Upper lobe of right lung (tissue), 1 donor: ENCODE results near the gene LBX2. TPM values are rescaled to one million over a fixed set of nuclear protein-coding genes. Genes with fewer than 3 reads are reported as not detected.
A peak's percentile ranks its signal among the peaks of the same experiment; 100 is the strongest.

Experiments
- ATAC-seq: fragments of 200-7000 bp; cut with Tn5 transposase; one replicate; pipeline ENCODE4 v1.9.1; 2020; ENCODE audit warnings: mild to moderate bottlenecking, moderate library complexity
- DNase-seq: peaks from one replicate; pipeline ENCODE4 v3.0.0-alpha.2; 2020
- H3K27ac ChIP-seq: fragments of 200-600 bp; one replicate; pipeline ENCODE4 v1.8.0; 2022
- H3K27me3 ChIP-seq: fragments of 200-600 bp; one replicate; pipeline ENCODE4 v1.8.0; 2022; ENCODE audit warnings: mild to moderate bottlenecking
- H3K36me3 ChIP-seq: fragments of 200-600 bp; one replicate; pipeline ENCODE4 v1.8.0; 2022
- H3K4me1 ChIP-seq: fragments of 200-600 bp; one replicate; pipeline ENCODE4 v1.8.0; 2022
- H3K4me3 ChIP-seq: fragments of 200-600 bp; one replicate; pipeline ENCODE4 v1.8.0; 2022; ENCODE audit warnings: mild to moderate bottlenecking
- H3K9me3 ChIP-seq: fragments of 200-600 bp; one replicate; pipeline ENCODE4 v1.8.0; 2022
- intact Hi-C: fragments of 100-400 bp; cut with DNase I; formaldehyde crosslinking; loops from one replicate; pipeline ENCODE4 v1.11.0; 2022
- total RNA-seq: library from RNA; stranded (reverse); fragmentation: NEBNext Ultra II Directional; extraction: Animal tissue kit (Norgen Biotek cat#: 25700); gene quantifications from one replicate; pipeline ENCODE4 v1.2.1, GENCODE V29; 2021
- TF ChIP-seq, protein P1 (sequence below): fragments of 200-600 bp; IDR thresholded peaks from one replicate; pipeline ENCODE4 v1.8.0; 2022; ENCODE audit warnings: antibody characterized with exemption
- donor health status: DM: no; HTN: yes; CAD: no; lungs with severe emphysema.

Gene LBX2
- total RNA-seq, 1 donor from 2014 or later: 1.8 TPM

- Histone ChIP-seq H3K36me3 (no peaks in the 10 kb centered on the region), H3K27ac (no peak overlapping the region), H3K4me3 (no peak overlapping the region), H3K4me1 (peaks cover 22% of the 10 kb centered on the region), H3K27me3 (peaks cover 60% of the 10 kb centered on the region), H3K9me3 (no peaks in the 10 kb centered on the region)
- ATAC-seq (no peak), DNase-seq (no peak)
- TF ChIP-seq, protein P1, sequence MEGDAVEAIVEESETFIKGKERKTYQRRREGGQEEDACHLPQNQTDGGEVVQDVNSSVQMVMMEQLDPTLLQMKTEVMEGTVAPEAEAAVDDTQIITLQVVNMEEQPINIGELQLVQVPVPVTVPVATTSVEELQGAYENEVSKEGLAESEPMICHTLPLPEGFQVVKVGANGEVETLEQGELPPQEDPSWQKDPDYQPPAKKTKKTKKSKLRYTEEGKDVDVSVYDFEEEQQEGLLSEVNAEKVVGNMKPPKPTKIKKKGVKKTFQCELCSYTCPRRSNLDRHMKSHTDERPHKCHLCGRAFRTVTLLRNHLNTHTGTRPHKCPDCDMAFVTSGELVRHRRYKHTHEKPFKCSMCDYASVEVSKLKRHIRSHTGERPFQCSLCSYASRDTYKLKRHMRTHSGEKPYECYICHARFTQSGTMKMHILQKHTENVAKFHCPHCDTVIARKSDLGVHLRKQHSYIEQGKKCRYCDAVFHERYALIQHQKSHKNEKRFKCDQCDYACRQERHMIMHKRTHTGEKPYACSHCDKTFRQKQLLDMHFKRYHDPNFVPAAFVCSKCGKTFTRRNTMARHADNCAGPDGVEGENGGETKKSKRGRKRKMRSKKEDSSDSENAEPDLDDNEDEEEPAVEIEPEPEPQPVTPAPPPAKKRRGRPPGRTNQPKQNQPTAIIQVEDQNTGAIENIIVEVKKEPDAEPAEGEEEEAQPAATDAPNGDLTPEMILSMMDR: no peak
- intact Hi-C loops: no loop called here
Measured at GRCh38 chr2:74511104-74511989, 11.9 kb upstream of the LBX2 start.

DNA sequence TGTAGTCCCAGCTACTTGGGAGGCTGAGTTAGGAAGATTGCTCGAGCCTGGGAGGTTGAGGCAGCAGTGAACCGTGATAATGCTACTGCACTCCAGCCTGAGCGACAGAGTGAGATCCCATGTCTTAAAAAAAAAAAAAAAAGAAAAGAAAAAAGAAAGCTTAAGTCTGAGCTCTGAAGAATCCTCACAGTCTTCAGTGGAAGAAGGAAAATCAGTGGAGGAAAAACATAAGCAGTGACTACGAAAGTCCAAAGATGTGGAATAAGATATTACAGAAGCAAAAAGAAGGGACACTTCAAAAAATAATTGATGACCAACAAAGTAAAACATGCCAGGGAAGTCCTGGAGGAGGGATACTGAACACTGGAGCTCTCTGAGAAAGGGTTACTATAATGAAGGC lies 10.9 kb upstream of the LBX2 start:
- ATAC-seq (no peak), DNase-seq (no peak)
- Histone ChIP-seq H3K9me3 (no peaks in the 10 kb centered on the region), H3K4me1 (peaks cover 22% of the 10 kb centered on the region), H3K27ac (no peak overlapping the region), H3K4me3 (no peak overlapping the region), H3K27me3 (peaks cover 49% of the 10 kb centered on the region), H3K36me3 (peaks cover 9% of the 10 kb centered on the region)
- TF ChIP-seq, protein P1: no peak
- intact Hi-C loops: no loop called here

- intact Hi-C loops: no loop called here
- Histone ChIP-seq H3K36me3 (peaks cover 14% of the 10 kb centered on the region), H3K27me3 (peaks cover 27% of the 10 kb centered on the region), H3K4me1 (peaks cover 32% of the 10 kb centered on the region), H3K27ac (peak overlapping the region; percentile 99), H3K9me3 (no peaks in the 10 kb centered on the region), H3K4me3 (peak overlapping the region; percentile 84)
- DNase-seq (peak; percentile 69), ATAC-seq (peak; percentile 1)
- TF ChIP-seq, protein P1: no peak
Measured at GRCh38 chr2:74507926-74508520, 8.6 kb upstream of the LBX2 start.

GRCh38 chr2:74507145-74507925 lies 7.9 kb upstream of the LBX2 start, which contains the start of gene PCGF1:
Gene PCGF1, minus strand, starts transcription at chr2:74507695. Its CDS starts 27 bp downstream, at chr2:74507668.
- Histone ChIP-seq H3K27me3 (peaks cover 20% of the 10 kb centered on the region), H3K4me3 (peak within 1 kb of the TSS; percentile 84), H3K36me3 (peaks cover 14% of the 10 kb centered on the region), H3K9me3 (no peaks in the 10 kb centered on the region), H3K4me1 (peaks cover 35% of the 10 kb centered on the region), H3K27ac (peak within 1 kb of the TSS; percentile 99)
- DNase-seq: peak; percentile 100
- intact Hi-C loops: no loop called here
- TF ChIP-seq, protein P1: peak; percentile 40
- ATAC-seq: peak; percentile 93

DNA sequence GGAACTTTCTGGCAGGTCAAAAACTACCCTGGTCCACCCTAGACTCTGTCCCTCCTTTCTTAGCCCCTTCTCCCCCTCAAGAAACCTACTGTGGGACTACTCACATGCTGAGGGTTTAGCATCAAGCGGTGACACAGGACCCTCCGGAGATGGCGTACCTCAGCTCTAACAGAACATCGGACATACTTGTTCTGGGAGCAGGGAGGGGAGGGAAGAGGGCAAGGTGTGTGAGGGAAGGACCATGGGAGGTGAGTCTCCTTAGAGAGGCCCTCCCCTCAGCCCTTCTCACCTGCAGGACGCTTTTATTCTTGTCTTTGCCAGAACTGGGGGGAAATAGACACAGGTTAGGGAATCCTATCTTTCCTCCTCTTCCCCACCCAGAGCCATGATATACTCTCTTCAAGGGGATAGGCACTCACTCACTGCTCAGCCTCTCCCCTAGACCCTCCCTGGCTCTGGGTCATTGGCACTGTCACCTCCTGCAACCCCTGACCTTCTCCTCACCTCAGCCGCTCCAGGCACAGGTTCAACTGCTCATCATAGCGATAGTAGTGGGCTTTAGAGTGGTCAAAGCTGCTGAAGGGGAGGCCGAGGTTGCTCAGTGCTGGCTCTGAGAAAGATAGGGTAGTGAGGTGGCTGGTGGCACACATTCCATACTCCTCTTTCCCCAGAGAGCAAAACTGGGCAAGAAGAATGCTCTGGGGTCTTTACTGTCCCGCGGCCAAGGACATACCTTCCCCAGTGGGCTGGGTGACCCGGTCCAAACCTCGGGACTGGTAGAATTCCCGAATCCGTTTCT lies 6.2 kb upstream of the LBX2 start:
- Histone ChIP-seq H3K4me1 (peaks cover 39% of the 10 kb centered on the region), H3K27ac (peak overlapping the region; percentile 11), H3K9me3 (no peaks in the 10 kb centered on the region), H3K36me3 (peaks cover 14% of the 10 kb centered on the region), H3K4me3 (peak overlapping the region; percentile 84), H3K27me3 (peaks cover 8% of the 10 kb centered on the region)
- intact Hi-C loops: no loop called here
- DNase-seq (no peak), ATAC-seq (no peak)
- TF ChIP-seq, protein P1: no peak
